ENCODE results near the gene PPFIBP1. TPM values are rescaled to one million over a fixed set of nuclear protein-coding genes. Genes with fewer than 3 reads are reported as not detected.
A peak's percentile ranks its signal among the peaks of the same experiment; 100 is the strongest.

PPFIBP1 gene
- total RNA-seq = 31.1 and 43.3 TPM in 2 replicates

DNA sequence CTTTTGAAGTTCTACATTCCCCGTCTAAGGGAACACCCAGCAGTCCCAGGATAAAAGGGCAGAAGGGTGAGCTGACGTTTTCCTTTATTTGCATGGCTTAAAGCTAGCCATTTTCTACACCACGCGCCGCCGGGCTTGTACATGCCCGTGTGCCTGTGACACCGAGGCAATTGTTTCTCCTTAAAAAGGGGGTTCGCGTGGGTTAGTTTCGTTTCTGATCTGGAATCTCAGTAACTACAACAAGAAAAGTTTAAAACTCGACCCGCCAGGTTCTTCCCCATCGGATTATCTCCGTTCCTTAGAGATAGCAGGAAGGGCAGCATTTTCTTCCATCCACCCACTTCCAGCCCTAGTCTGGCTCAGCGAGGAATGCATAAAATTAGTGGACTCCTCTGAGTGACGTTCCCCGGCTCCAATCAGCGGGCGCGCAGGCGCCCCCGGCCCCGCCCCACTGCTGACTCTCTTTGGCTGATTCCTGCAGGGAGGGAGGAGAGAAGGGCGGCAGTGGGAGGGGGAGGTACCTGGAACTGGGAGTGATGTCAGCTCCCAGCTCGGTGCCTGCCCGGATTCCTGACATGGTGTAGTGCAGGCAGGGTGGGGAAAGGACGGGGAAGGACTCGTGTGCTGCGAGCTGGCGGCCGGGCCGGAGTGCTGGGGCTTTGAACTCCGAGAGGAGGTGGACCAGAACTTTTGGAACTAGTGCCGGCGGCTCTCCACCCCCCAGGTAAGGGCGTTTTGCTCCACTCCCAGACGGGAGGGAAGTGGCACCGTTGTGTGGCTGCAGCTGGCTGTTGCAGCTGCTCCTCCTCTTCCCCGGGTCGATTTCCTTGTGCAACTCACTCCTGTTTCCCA is at the start of gene PPFIBP1:
Gene PPFIBP1, plus strand, starts transcription at position 565 of the 852 bp plus-strand sequence. CDS start 109,191 bp downstream, outside the sequence.
- peak within 1 kb of the TSS; percentile 75 for H3K4me3 ChIP-seq (ENCODE audit: low read depth, low read length)
- TF ChIP-seq, protein P1, sequence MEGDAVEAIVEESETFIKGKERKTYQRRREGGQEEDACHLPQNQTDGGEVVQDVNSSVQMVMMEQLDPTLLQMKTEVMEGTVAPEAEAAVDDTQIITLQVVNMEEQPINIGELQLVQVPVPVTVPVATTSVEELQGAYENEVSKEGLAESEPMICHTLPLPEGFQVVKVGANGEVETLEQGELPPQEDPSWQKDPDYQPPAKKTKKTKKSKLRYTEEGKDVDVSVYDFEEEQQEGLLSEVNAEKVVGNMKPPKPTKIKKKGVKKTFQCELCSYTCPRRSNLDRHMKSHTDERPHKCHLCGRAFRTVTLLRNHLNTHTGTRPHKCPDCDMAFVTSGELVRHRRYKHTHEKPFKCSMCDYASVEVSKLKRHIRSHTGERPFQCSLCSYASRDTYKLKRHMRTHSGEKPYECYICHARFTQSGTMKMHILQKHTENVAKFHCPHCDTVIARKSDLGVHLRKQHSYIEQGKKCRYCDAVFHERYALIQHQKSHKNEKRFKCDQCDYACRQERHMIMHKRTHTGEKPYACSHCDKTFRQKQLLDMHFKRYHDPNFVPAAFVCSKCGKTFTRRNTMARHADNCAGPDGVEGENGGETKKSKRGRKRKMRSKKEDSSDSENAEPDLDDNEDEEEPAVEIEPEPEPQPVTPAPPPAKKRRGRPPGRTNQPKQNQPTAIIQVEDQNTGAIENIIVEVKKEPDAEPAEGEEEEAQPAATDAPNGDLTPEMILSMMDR (IDR thresholded peaks at IDR 0.05; ENCODE audit: insufficient read depth, low read length, severe bottlenecking) = peak; percentile 50
- no peaks in the 10 kb centered on the region for H3K27me3 ChIP-seq (ENCODE audit: control insufficient read depth, insufficient read depth, low read length)
- FAIRE-seq (no peak), DNase-seq (ENCODE audit: low read depth) (peak; percentile 96)
- H3K36me3 ChIP-seq (ENCODE audit: control insufficient read depth, insufficient read depth, low read length) = no peaks in the 10 kb centered on the region

DNA sequence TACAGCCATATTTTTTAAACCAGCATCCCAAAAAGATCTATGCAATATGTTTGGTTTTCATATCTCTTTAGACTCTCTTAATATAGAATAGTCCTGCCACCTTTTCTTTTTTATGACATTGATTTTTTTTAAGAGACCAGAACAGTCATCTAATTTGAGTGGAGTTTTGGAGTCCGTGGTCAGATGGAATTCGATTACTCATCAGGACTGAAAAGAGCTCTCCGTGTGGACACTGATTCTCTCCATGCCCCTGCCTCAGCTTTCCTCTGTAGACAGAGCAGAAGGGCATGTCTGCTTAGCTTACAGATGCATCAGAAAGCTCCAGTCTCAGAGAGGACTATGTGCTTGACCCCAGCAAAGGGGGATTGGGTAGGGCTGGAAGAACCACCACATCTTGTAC is 49.7 kb upstream of the PPFIBP1 start:
- peaks cover 2% of the 10 kb centered on the region for H3K36me3 ChIP-seq (ENCODE audit: control insufficient read depth, insufficient read depth, low read length)
- FAIRE-seq (no peak), DNase-seq (ENCODE audit: low read depth) (peak; percentile 74)
- H3K27me3 ChIP-seq (ENCODE audit: control insufficient read depth, insufficient read depth, low read length) = no peaks in the 10 kb centered on the region
- TF ChIP-seq, protein P1 (IDR thresholded peaks at IDR 0.05; ENCODE audit: insufficient read depth, low read length, severe bottlenecking) = no peak
- H3K4me3 ChIP-seq (ENCODE audit: low read depth, low read length) = no peak overlapping the region

DNA sequence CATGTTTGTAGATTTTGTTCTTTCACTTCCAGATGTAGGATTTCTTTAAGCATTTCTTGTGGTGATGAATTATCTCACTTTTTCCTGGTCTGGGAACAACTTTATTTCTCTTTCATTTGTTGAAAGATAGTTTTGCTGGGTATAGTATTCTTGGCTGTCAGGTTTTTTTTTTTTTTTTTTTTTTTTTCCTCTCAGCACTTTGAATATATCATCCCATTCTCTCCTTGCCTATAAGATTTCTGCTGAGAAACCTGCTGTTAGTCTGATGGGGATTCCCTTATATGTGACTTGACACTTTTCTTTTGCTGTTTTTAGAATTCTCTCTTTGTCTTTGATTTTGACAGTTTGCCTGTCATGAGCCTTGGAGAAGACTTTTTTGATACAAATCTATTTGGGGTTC is 47.0 kb upstream of the PPFIBP1 start:
- Histone ChIP-seq H3K27me3 (ENCODE audit: control insufficient read depth, insufficient read depth, low read length) (no peaks in the 10 kb centered on the region), H3K36me3 (ENCODE audit: control insufficient read depth, insufficient read depth, low read length) (peaks cover 2% of the 10 kb centered on the region), H3K4me3 (ENCODE audit: low read depth, low read length) (no peak overlapping the region)
- TF ChIP-seq, protein P1 (IDR thresholded peaks at IDR 0.05; ENCODE audit: insufficient read depth, low read length, severe bottlenecking) = no peak
- no peak for FAIRE-seq
- DNase-seq (ENCODE audit: low read depth) = no peak

DNA sequence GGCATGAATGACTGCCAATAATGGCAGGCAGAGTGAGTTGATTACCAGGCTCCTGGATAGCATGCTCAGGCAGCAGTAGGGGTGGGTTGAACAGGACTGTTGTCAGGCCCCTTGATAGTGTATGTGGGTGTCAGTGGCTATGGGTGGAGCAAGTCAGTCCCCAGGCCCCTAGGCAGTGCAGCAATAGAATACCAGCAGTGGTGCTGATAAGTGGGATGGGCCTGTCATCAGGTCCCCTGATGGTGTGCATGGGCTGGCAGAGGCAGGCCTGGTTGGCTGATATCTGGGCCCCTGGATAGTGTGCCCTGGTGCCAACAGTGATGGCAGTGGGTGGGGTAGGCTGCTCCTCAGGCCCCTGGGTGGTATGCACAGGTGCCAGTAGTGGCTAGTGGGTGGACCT is 45.1 kb upstream of the PPFIBP1 start:
- DNase-seq (ENCODE audit: low read depth) (no peak), FAIRE-seq (no peak)
- TF ChIP-seq, protein P1 (IDR thresholded peaks at IDR 0.05; ENCODE audit: insufficient read depth, low read length, severe bottlenecking) = no peak
- H3K4me3 ChIP-seq (ENCODE audit: low read depth, low read length) = no peak overlapping the region
- H3K27me3 ChIP-seq (ENCODE audit: control insufficient read depth, insufficient read depth, low read length) = no peaks in the 10 kb centered on the region
- peaks cover 2% of the 10 kb centered on the region for H3K36me3 ChIP-seq (ENCODE audit: control insufficient read depth, insufficient read depth, low read length)

DNA sequence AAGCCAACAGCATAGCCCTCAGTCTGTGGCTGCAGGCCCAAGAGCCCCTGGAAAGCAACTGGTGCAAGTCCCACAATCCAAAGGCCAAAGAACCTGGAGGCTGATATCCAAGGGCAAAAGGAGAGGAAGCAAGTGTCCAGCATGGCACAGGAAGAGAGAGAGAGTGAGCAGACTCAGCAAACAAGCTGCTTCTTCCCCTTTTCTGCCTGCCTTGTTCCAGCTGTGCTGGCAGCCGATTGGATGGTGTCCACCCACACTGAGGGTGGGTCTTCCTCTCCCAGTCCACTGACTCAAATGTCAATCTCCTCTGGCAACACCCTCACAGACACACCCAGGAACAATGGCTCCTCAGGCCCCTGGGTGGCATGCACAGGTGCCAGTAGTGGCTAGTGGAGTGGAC is 44.0 kb upstream of the PPFIBP1 start:
- H3K36me3 ChIP-seq (ENCODE audit: control insufficient read depth, insufficient read depth, low read length) = peaks cover 2% of the 10 kb centered on the region
- TF ChIP-seq, protein P1 (IDR thresholded peaks at IDR 0.05; ENCODE audit: insufficient read depth, low read length, severe bottlenecking) = no peak
- FAIRE-seq = no peak

More for the DNA sequence above, 44.0 kb upstream of the PPFIBP1 start:
- Histone ChIP-seq H3K4me3 (ENCODE audit: low read depth, low read length) (no peak overlapping the region), H3K27me3 (ENCODE audit: control insufficient read depth, insufficient read depth, low read length) (no peaks in the 10 kb centered on the region)
- DNase-seq (ENCODE audit: low read depth) = no peak

Measured in bronchial epithelial cell (primary cell).